GM19238 (cell line): ENCODE results near the gene MIDN.
"Not testable (repeated sequence)": the region's sequence is repeated elsewhere in the genome, so short reads cannot be mapped to it uniquely, and the experiment has no call there.

Experiments used
- DNase-seq: peaks from one replicate; pipeline ENCODE4 v3.0.0; 2011; ENCODE audit warnings: low spot score; ENCODE audit not compliant: insufficient read length

Gene MIDN

DNA sequence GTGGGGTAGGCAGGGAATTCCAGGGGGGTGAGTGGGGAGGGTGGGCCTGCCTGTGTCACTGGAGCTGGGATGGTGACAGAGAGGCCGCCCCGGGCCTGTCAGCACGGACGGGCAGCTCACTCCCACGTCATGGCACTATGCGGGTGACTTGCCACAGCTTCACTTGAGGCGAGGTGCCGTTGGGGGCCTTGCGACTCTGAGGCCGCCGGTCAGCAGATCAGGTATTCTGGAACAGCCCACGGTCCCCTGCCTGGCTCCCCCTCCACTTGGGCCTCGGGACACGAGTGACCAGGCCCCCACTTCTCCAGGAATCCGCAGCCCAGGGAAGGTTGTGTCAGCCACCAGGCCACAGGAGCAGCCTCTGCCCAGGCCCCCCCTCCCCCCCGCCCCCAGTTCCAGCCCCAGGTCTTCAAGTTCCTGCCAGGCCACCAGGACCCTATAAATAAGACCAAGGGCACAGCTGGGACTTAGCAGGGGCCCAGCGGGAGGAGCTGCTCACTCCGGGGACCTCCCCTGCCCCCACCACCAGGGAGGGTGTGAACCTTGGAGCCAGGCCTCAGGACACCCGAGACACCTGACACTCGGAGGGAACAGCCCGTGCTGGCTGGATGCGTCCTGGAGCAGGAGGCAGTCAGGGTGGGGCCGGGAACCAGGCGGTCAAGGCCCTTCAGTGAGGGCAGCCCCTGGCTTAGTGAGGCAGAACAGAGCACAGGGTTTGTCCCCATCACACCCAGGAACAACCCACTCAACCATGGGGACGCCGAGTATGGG lies 2.7 kb upstream of the MIDN start:
- no peak for DNase-seq

- DNase-seq, result not testable (repeated sequence)
Measured at GRCh38 chr19:1246265-1247087, 1.9 kb upstream of the MIDN start.

DNA sequence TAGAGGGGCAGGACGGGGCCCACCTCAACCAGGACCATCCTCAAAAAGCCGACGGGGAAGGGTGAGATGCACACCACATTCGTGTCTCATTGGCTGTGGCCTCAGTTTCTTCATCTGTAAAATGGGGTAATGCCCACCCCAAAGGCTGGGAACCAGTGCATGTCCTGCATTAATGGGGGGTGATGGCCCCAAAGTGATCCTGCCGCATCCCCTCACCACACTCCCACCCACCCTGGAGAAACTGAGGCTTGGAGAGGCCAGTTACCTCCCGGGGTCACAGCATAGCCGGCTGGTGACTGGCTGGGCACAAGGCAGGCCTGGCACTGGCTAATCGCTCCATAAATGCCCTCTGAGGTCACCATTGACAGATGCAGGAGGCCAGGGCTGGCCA lies 640 bp upstream of the MIDN start:
- no peak for DNase-seq

GRCh38 chr19:1248786-1249297 lies 459 bp downstream of the MIDN start:
- peak; percentile 77 for DNase-seq

- peak; percentile 99 for DNase-seq
Measured at GRCh38 chr19:1249298-1249989, 1.1 kb downstream of the MIDN start.

DNA sequence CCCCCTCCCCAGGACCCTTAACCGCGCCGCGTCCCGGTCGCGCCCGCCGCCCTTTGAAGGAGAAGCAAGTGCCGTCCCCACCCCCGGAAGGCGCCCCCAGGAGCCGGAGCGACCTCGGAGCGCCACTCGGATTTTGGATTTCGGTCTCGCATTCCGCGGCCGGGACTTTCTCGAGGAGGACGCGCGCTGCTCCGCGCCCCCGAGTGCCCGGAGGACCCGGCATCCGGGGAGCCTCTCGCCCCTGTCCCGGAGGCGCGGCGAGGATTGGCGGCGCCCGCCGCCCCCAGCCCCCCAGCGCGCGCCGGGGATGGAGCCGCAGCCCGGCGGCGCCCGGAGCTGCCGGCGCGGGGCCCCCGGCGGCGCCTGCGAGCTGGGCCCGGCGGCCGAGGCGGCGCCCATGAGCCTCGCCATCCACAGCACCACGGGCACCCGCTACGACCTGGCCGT lies 1.6 kb downstream of the MIDN start:
- no peak for DNase-seq

- DNase-seq, result peak; percentile 75
Measured at GRCh38 chr19:1250437-1251260, 2.3 kb downstream of the MIDN start.

DNA sequence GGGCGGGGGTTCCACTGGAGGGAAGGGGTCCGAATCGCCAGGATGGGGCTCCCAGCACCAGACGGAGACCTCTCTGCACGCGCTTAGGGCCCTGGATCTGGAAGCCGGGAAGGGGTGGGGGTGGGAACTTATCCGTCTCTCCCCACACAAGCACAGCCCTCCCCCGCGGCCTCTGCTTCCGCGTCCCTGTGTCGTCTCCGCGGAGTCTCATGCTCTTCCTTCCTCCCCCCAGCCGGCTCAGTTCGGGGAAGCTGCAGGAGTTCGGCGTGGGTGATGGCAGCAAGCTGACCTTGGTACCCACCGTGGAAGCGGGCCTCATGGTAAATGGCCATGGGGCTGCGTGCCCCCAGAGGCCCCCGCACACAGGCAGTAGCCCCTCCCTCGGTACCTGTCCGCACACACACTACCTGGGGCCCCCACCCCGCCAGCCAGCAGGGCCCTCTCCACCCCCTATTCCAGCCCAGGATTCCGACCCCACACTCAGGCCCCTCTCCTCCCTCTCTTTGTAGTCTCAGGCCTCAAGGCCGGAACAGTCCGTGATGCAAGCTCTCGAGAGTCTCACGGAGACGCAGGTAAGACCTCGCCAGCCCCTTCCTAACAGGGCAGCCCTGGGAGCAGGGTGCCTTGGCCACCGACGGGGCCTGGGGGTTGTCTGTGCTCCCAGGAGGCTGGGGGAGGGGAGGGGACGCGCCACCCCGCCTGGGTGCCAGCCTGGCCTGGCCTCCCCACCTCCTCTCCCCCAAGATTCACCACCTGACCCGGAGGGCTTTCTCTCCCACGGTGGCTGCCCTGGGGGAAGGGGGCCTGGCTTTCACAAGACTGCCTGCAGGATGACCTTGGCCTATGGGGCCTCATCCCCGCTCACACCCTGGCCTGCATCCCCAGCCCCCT lies 3.2 kb downstream of the MIDN start:
- DNase-seq, result no peak

DNA sequence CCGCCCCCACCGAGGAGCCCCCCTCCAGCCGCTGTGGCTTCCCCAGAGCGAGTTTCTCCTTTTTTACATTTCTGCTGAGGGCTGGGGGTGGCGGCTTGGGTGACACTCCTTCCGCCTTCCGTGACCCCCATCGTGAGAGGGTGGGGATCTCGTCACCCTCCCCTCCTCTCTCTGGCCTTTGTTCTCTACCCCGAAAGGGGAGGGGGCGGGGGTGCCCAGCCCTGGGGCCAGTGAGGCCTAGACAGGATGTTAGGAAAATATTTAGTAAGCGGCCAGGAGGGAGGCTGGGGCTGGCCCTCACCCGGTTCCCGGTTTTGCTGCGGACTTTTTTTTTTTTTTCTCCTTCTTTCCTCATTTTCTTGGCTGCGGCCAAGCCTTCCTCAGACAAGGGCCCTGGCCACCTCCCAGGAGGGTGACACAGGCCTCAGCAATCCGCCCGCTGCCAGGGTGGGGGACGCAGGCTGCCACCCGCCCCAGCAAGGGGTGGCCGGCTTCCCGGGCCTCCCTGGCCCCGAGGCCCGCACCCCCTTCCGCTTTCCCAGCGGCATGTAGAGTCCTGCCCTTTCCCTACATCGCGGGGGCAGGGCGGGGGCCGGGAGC lies 3.9 kb downstream of the MIDN start:
- DNase-seq, result no peak

DNA sequence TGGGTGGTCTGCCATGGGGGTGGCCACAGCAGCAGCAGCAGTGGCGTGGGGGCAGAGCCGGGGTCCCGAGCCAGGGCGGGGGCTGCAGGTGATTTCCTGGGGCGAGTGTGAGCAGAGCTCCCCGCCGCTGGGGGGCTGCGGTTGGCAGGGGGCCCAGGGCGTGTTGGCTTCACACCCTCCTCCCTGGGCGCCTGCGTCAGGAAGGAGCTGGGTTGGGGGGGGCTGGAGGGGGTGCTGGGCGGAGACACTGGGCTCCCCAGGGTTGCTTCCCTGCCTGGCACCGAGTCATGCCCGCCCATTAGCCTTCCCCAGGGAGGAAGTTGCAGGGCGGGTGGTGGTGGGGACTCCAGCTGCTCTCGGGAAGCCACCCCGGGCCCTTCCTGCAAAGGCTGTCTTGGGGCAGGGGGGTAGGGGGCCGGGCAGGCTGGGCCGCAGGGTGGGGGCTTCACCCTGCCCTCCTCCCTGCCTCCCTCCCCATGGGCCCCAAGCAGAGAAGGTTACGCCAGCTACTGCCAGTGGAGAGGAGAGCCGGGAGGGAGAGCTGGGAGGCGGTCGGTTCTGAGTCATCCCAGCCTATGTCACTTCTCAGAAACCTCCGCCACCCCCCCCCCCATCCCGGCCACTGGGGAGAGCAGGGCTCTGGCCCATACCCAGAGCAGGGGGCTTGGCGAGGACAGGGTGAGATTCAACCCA lies 4.6 kb downstream of the MIDN start:
- peak; percentile 70 for DNase-seq

GRCh38 chr19:1253514-1254080 lies 5.2 kb downstream of the MIDN start:
- no peak for DNase-seq

DNA sequence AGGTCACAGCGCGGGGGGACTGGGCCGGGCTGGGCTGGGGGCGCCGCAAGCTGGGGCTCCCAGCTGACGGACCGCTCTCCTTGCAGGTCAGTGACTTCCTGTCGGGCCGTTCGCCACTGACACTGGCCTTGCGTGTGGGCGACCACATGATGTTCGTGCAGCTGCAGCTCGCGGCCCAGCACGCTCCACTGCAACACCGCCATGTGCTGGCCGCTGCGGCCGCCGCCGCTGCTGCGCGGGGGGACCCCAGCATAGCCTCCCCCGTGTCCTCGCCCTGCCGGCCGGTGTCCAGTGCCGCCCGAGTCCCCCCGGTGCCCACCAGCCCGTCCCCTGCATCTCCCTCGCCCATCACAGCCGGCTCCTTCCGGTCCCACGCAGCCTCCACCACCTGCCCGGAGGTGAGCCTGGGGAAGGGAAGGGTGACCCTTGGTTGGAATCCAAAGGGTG lies 5.7 kb downstream of the MIDN start:
- no peak for DNase-seq

GRCh38 chr19:1254530-1255185 lies 6.3 kb downstream of the MIDN start:
- no peak for DNase-seq

DNA sequence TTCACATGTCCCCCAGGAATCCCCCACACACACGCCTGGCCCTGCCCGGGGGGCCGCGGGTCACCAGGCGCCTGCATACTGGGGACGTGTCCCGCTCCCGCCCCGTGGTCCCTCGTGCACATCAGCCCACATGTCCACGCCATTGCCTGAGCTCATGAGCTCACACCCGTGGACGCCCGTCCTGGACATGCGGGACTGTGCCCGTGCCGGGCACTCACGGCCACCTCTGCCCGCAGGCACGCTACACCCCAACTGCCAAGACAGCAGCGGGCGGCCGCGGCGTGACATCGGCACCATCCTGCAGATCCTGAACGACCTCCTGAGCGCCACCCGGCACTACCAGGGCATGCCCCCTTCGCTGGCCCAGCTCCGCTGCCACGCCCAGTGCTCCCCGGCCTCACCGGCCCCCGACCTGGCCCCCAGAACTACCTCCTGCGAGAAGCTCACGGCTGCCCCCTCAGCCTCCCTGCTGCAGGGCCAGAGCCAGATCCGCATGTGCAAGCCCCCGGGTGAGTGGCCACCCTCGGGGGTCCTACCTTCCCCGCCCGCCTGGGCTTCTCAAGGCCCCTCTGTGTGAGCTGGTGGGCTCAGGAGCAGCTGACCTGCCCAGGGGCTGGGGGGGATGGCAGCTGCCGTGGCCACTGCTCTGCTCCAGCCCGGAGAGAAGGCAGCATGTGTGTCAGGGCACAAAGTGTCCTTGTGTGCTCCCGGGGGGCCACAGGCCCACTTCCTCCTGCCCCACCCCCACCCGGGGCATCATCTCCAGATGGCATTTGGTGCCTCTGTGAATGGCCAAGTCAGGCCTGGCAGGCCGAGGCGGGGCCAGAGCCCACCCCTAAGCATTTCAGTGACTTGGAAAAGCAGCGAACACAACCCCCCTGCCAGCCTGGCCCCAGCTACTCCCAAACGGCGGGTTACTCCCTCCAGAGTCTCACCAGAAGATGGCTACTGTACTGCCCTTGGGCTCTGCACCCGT lies 7.1 kb downstream of the MIDN start:
- DNase-seq, result no peak

DNA sequence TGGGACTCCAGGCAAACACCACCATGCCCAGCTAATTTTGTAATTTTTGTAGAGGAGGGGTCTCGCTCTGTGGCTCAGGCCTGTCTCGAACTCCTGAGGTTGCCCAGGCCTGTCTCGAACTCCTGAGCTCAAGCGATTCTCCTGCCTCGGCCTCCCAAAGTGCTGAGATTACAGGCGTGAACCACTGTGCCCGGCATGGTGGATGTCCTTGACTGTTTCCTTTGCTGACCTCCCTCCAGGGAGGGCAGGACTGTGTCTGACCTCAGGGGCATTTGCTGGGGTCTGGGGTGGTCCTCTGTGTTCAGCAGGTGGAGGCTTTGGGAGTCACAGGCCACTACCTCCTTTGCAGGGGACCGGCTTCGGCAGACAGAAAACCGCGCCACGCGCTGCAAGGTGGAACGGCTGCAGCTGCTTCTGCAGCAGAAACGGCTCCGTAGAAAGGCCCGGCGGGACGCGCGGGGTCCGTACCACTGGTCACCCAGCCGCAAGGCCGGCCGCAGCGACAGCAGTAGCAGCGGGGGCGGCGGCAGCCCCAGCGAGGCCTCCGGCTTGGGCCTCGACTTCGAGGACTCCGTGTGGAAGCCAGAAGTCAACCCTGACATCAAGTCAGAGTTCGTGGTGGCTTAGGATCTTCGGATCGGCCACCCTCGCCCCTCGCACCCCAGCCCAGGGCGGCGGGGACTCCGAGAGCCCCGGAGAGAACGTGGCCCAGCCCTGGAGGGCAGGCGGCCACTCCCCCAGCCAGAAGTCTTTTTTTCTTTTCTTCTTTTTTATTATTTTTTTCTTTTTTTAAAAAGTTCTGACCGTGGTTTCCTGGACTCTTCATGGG lies 8.5 kb downstream of the MIDN start:
- no peak for DNase-seq
